Measurements from ENCODE around the gene SLC44A5.

GRCh38 chr1:75471252-75471651 is 139.7 kb downstream of the SLC44A5 start:
- TF ChIP-seq CTCF (IDR thresholded peaks at IDR 0.05; ENCODE audit: low read depth, low read length) (no peak), POLR2A (IDR thresholded peaks at IDR 0.05; ENCODE audit: extremely low read depth, insufficient read length) (no peak)
- TF ChIP-seq, protein P1, sequence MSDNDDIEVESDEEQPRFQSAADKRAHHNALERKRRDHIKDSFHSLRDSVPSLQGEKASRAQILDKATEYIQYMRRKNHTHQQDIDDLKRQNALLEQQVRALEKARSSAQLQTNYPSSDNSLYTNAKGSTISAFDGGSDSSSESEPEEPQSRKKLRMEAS (IDR thresholded peaks at IDR 0.05; ENCODE audit: low read depth, low read length) = no peak
